Lower lobe of right lung (tissue), 2 donors: Measurements from ENCODE around the gene WDR5. TPM values are rescaled to one million over a fixed set of nuclear protein-coding genes. Genes with fewer than 3 reads are reported as not detected.

ENCODE experiments used
- ATAC-seq, 2 donors: fragments of 200-7000 bp; cut with Tn5 transposase; one replicate each; pipeline ENCODE4 v1.9.1; 2020 to 2022; ENCODE audit warnings: mild to moderate bottlenecking in 2 of 2, moderate library complexity in 2 of 2
- DNase-seq: peaks from one replicate; pipeline ENCODE4 v3.0.0-alpha.2; 2020
- H3K27ac ChIP-seq: fragments of 200-600 bp; one replicate; pipeline ENCODE4 v1.8.0; 2022
- H3K27me3 ChIP-seq: fragments of 200-600 bp; one replicate; pipeline ENCODE4 v1.8.0; 2022; ENCODE audit warnings: low read depth
- H3K36me3 ChIP-seq: fragments of 200-600 bp; one replicate; pipeline ENCODE4 v1.8.0; 2022; ENCODE audit warnings: mild to moderate bottlenecking
- H3K4me1 ChIP-seq: fragments of 200-600 bp; one replicate; pipeline ENCODE4 v1.8.0; 2022
- H3K4me3 ChIP-seq: fragments of 200-600 bp; one replicate; pipeline ENCODE4 v1.8.0; 2022; ENCODE audit warnings: mild to moderate bottlenecking
- H3K9me3 ChIP-seq: fragments of 200-600 bp; one replicate; pipeline ENCODE4 v1.8.0; 2022
- intact Hi-C: fragments of 100-400 bp; cut with DNase I; formaldehyde crosslinking; loops from one replicate; pipeline ENCODE4 v1.11.0; 2022
- total RNA-seq: library from RNA; stranded (reverse); fragmentation: NEBNext Ultra II Directional; extraction: Animal tissue kit (Norgen Biotek cat#: 25700); gene quantifications from one replicate; pipeline ENCODE4 v1.2.1, GENCODE V29; 2021
- TF ChIP-seq, protein P1 (sequence below): fragments of 200-600 bp; IDR thresholded peaks from one replicate; pipeline ENCODE4 v1.8.0; 2022; ENCODE audit warnings: antibody characterized with exemption, mild to moderate bottlenecking
- donor health status: DM: no; HTN: yes; CAD: no; lungs with severe emphysema.

WDR5 gene
- total RNA-seq, 1 donor from 2014 or later = 22.6 TPM

DNA sequence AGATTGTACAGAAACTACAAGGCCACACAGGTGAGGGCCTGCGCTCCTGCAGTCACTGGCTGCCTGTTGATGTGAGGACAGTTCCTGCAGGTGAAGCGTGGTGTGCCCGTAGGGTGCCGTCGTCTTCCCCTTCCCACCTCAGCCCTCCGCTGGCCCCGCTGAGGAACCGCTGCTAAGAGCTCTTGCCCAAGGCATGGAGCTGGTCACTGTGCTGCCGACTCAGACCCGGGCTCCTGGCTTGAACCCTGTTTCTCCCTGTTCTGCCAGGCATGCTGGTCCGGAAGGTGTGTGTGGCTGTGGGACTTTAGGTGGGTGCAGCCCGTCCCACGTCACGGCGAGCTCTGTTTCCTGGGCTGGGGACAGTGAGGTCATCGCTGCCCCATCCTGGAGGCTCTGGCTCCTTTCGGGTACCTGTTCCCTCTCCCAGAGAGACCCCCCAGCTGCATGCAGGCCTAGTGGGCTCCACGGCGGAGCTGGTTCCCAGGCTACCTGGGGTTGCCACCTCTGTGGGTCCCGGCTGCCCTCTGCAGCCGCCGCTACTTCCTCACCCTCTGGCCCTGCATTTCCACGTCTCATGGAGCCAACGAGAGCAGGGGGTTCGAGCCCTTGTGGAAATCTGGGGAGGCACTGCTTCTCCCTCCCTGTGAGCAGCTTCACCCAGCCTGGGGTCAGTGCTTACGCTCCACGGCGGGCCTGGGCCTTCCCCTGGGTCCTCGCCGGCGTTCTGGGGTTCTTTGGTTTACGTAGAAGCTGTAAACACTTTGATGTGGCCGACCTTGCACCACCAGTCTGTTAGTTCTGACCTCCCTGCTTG is 20.9 kb downstream of the WDR5 start:
- Histone ChIP-seq H3K27ac (no peak overlapping the region), H3K36me3 (peaks cover 78% of the 10 kb centered on the region), H3K27me3 (no peaks in the 10 kb centered on the region), H3K9me3 (no peaks in the 10 kb centered on the region), H3K4me3 (no peak overlapping the region), H3K4me1 (no peaks in the 10 kb centered on the region)
- no peak for ATAC-seq
- no peak for DNase-seq
- intact Hi-C loops = no loop called here
- TF ChIP-seq, protein P1, sequence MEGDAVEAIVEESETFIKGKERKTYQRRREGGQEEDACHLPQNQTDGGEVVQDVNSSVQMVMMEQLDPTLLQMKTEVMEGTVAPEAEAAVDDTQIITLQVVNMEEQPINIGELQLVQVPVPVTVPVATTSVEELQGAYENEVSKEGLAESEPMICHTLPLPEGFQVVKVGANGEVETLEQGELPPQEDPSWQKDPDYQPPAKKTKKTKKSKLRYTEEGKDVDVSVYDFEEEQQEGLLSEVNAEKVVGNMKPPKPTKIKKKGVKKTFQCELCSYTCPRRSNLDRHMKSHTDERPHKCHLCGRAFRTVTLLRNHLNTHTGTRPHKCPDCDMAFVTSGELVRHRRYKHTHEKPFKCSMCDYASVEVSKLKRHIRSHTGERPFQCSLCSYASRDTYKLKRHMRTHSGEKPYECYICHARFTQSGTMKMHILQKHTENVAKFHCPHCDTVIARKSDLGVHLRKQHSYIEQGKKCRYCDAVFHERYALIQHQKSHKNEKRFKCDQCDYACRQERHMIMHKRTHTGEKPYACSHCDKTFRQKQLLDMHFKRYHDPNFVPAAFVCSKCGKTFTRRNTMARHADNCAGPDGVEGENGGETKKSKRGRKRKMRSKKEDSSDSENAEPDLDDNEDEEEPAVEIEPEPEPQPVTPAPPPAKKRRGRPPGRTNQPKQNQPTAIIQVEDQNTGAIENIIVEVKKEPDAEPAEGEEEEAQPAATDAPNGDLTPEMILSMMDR = no peak

DNA sequence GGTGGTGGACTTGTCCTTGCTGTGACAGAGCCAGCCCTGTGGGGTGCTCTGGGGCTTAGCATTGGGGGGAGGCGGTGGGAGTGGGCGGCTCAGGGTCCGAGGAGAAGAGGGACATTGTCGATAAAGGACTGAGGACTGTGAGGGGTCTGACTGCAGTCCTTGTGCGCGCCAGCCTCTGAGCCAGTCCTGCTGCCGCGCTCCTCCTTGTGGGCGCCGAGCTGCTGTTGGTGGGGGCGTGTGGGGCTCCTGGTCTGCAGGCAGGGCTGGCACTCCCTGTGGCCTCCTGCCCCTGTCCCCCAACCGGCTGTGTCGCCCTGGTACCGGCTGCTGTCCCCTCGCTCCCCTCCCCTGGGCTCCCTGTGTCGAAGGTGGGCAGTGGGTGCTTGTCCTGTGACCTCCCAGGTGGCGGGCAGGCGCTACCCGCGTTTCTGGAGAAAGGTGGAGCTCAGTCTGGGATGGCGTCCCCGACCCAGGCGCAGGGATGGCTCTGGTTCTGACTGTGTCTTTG is 21.6 kb downstream of the WDR5 start:
- Histone ChIP-seq H3K9me3 (no peaks in the 10 kb centered on the region), H3K4me1 (peaks cover 1% of the 10 kb centered on the region), H3K27ac (no peak overlapping the region), H3K27me3 (no peaks in the 10 kb centered on the region), H3K4me3 (no peak overlapping the region), H3K36me3 (peaks cover 71% of the 10 kb centered on the region)
- DNase-seq (no peak), ATAC-seq (no peak)
- intact Hi-C loops = no loop called here
- TF ChIP-seq, protein P1 = no peak

DNA sequence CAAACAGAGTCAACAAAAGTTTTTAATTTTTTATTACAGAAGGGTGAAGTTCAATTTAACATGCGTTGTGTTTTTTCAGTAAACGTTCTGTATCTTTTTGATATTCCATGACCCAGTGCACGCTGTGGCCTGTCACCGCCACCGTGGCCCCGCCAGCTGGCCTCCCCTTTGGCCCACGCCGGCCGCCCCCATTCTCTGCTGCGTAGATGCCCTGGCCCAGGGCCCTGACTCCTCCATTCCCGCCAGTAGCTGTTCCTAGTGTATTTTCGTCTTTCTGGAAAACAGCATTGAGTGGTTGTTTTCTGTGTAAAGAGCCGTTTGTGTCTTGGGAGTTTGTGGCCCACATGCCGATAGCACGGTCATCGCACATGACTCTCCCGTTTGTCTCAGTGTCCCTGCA is 22.4 kb downstream of the WDR5 start:
- H3K27ac ChIP-seq = no peak overlapping the region
- peaks cover 63% of the 10 kb centered on the region for H3K36me3 ChIP-seq
- no peak overlapping the region for H3K4me3 ChIP-seq
- no peak for DNase-seq
- H3K27me3 ChIP-seq = no peaks in the 10 kb centered on the region
- TF ChIP-seq, protein P1 = no peak
- intact Hi-C loops = no loop called here
- no peak for ATAC-seq
- H3K9me3 ChIP-seq = no peaks in the 10 kb centered on the region
- peaks cover 9% of the 10 kb centered on the region for H3K4me1 ChIP-seq

DNA sequence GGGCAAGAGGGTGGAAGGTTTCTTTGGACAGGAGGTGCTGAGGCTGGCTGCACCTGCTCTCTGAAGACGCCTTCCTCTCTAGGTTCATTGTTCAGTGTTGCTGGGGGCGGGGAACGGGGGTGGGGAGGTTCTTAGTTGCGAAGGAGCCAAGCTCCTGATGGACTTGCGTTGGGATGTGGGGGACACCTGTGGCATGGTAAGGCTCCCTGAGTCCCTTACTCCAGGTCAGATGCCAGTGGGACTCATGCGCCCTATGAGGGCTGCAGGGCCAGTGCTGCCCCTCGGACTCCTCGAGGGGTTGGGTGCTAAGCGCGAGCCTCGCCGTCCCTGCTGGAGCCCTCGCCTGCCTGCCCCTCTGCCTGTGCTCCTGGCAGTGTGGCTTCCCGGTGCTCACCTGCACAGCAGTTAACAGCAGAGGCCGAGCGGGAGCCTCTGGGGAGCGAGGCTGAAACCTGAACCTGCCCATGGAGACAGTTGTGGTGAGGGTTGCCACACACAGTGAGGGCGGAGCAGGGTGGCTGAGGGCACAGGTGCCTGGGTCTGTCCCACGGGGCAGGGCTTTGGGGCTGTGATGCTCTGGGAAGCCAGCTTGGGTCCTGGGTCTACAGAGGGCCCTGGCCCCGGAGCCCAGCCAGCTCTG is 23.0 kb downstream of the WDR5 start:
- intact Hi-C loops = no loop called here
- DNase-seq = no peak
- no peak for ATAC-seq
- Histone ChIP-seq H3K27me3 (no peaks in the 10 kb centered on the region), H3K9me3 (no peaks in the 10 kb centered on the region), H3K27ac (no peak overlapping the region), H3K4me3 (no peak overlapping the region), H3K4me1 (peaks cover 16% of the 10 kb centered on the region), H3K36me3 (peaks cover 57% of the 10 kb centered on the region)
- TF ChIP-seq, protein P1 = no peak

DNA sequence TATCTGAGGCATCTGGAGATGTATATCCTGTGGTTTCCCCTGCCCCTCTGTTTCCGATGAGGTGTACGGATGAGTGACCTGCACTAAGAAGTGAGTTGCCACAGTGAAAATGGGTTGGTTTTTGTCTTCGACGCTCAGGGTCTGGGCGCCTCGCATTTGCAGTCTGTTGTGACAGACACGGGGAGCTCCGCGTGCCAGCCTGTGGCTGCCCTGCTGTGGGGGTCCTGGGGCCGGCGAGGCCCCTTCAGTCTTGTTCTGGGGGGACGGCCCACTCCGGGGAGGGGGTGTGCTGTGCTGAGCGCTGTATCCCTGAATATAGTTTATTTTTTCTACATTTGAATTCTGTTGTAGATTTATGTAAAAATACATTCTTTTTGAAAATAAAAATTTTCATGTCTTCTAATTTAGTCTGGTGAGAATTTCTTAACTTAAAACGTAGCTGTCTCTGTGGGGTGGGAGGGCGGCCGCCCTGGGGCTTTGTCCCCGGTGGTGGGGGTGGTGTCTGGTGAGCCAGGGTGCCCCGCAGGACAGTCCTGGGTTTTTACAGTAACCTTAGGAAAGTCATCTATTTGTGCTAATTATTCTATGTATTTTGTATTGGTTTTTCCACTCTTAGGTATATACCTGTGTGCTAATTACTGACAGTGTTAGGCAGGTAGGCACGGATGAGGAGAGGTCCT is 23.8 kb downstream of the WDR5 start:
- intact Hi-C loops = no loop called here
- Histone ChIP-seq H3K4me1 (peaks cover 18% of the 10 kb centered on the region), H3K4me3 (no peak overlapping the region), H3K27me3 (no peaks in the 10 kb centered on the region), H3K9me3 (no peaks in the 10 kb centered on the region), H3K36me3 (peaks cover 49% of the 10 kb centered on the region), H3K27ac (no peak overlapping the region)
- TF ChIP-seq, protein P1 = no peak
- DNase-seq (no peak), ATAC-seq (no peak)
